HL-60 (cell line): ENCODE results near the gene ECEL1.

Experiments
- DNase-seq, 2 experiments: peaks; one replicate each; pipeline ENCODE4 v3.0.0-alpha.2; 2010 to 2020; ENCODE audit warnings: low read depth in 1 of 2, low spot score in 1 of 2
- H3K27ac ChIP-seq: fragments of 250-450 bp; sonication (Bioruptor Pico); replicated peaks from 2 replicates; pipeline ENCODE4 v1.5.1; 2020; ENCODE audit warnings: mild to moderate bottlenecking, moderate library complexity
- H3K27me3 ChIP-seq: fragments of 250-450 bp; sonication (Bioruptor Pico); 2 replicates; pipeline ENCODE4 v1.5.1; 2021; ENCODE audit warnings: mild to moderate bottlenecking, moderate library complexity; ENCODE audit not compliant: insufficient read depth, poor library complexity, severe bottlenecking
- H3K4me3 ChIP-seq: replicated peaks from 2 replicates; pipeline ENCODE4 v1.5.1; 2011; ENCODE audit warnings: mild to moderate bottlenecking, control low read depth, low read length; ENCODE audit not compliant: insufficient read depth
- GABPA ChIP-seq: IDR thresholded peaks from 2 replicates; pipeline ENCODE4 v1.6.1; 2012; ENCODE audit warnings: low read depth
- POLR2AphosphoS5 ChIP-seq: IDR thresholded peaks from 2 replicates; pipeline ENCODE4 v1.6.1; 2012; ENCODE audit warnings: low read depth
- SPI1 ChIP-seq: IDR thresholded peaks from 2 replicates; pipeline ENCODE4 v1.6.1; 2012; ENCODE audit warnings: low read depth, mild to moderate bottlenecking, borderline replicate concordance
- TF ChIP-seq, protein P1 (sequence below): IDR thresholded peaks from one replicate; pipeline ENCODE4 v1.5.1; 2011; ENCODE audit warnings: low read length, control low read depth, inconsistent platforms; ENCODE audit not compliant: insufficient read depth
- TF ChIP-seq, protein P2 (sequence below): IDR thresholded peaks from 2 replicates; pipeline ENCODE4 v1.6.1; 2012; ENCODE audit warnings: low read depth; ENCODE audit not compliant: insufficient replicate concordance

The ECEL1 gene

DNA sequence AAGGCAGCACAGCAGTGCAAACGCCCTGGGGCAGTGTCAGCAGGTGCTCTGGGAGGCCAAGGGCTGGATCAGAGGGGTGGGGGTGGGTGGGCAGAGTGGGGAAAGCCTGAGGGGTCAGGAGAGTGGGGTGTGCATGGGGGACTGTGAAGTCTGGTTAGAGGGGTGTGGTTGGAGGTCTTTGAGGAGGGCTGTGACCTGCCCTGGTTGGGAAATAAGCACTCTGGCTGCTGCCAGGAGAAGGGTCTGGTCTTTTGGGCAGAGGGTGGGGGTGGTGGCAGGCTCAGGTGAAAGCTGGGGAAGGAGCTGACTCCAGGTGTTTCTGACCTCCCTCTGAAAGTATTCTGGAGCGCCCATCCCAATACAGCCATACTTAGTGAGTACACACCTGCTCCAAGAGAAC is 27.5 kb downstream of the ECEL1 start:
- Histone ChIP-seq H3K4me3 (no peak overlapping the region), H3K27me3 (peaks cover 2% of the 10 kb centered on the region), H3K27ac (no peak overlapping the region)
- no peak for TF ChIP-seq GABPA
- TF ChIP-seq, protein P1, sequence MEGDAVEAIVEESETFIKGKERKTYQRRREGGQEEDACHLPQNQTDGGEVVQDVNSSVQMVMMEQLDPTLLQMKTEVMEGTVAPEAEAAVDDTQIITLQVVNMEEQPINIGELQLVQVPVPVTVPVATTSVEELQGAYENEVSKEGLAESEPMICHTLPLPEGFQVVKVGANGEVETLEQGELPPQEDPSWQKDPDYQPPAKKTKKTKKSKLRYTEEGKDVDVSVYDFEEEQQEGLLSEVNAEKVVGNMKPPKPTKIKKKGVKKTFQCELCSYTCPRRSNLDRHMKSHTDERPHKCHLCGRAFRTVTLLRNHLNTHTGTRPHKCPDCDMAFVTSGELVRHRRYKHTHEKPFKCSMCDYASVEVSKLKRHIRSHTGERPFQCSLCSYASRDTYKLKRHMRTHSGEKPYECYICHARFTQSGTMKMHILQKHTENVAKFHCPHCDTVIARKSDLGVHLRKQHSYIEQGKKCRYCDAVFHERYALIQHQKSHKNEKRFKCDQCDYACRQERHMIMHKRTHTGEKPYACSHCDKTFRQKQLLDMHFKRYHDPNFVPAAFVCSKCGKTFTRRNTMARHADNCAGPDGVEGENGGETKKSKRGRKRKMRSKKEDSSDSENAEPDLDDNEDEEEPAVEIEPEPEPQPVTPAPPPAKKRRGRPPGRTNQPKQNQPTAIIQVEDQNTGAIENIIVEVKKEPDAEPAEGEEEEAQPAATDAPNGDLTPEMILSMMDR: no peak
- TF ChIP-seq SPI1: no peak
- TF ChIP-seq, protein P2, sequence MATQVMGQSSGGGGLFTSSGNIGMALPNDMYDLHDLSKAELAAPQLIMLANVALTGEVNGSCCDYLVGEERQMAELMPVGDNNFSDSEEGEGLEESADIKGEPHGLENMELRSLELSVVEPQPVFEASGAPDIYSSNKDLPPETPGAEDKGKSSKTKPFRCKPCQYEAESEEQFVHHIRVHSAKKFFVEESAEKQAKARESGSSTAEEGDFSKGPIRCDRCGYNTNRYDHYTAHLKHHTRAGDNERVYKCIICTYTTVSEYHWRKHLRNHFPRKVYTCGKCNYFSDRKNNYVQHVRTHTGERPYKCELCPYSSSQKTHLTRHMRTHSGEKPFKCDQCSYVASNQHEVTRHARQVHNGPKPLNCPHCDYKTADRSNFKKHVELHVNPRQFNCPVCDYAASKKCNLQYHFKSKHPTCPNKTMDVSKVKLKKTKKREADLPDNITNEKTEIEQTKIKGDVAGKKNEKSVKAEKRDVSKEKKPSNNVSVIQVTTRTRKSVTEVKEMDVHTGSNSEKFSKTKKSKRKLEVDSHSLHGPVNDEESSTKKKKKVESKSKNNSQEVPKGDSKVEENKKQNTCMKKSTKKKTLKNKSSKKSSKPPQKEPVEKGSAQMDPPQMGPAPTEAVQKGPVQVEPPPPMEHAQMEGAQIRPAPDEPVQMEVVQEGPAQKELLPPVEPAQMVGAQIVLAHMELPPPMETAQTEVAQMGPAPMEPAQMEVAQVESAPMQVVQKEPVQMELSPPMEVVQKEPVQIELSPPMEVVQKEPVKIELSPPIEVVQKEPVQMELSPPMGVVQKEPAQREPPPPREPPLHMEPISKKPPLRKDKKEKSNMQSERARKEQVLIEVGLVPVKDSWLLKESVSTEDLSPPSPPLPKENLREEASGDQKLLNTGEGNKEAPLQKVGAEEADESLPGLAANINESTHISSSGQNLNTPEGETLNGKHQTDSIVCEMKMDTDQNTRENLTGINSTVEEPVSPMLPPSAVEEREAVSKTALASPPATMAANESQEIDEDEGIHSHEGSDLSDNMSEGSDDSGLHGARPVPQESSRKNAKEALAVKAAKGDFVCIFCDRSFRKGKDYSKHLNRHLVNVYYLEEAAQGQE: no peak
- DNase-seq: no peak

DNA sequence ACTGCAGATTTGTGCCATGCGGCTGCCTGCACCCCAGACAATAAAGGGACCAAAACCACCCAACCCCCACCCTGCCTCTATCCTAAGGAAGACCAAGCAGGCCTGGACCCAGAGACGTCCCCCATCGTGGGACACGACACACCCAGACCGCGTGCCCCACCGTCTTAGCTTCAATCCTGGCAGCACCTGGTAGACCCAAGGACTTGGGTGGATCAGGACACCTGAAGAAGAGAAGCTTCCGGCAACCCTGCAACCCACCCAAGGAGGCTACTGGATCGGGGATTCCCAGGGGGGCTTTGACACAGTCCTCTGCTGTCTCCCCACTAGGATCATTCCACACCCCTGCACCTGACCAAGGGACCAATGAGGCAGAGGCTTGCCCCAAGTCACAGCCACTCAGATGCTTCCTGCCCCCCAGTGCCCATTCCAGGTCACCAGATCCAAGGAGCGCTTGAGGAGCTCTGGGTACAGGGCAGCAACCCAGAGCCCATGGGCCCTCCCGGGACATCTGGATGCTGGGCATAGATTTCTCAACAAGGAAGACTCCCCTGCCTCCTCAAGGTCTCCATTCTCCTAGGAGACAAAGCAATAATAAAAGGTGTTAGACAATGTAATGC is 28.1 kb downstream of the ECEL1 start:
- TF ChIP-seq, protein P2: no peak
- TF ChIP-seq, protein P1: no peak
- TF ChIP-seq POLR2AphosphoS5 (no peak), GABPA (no peak)
- Histone ChIP-seq H3K27ac (no peak overlapping the region), H3K4me3 (no peak overlapping the region), H3K27me3 (peaks cover 2% of the 10 kb centered on the region)
- no peak for DNase-seq

DNA sequence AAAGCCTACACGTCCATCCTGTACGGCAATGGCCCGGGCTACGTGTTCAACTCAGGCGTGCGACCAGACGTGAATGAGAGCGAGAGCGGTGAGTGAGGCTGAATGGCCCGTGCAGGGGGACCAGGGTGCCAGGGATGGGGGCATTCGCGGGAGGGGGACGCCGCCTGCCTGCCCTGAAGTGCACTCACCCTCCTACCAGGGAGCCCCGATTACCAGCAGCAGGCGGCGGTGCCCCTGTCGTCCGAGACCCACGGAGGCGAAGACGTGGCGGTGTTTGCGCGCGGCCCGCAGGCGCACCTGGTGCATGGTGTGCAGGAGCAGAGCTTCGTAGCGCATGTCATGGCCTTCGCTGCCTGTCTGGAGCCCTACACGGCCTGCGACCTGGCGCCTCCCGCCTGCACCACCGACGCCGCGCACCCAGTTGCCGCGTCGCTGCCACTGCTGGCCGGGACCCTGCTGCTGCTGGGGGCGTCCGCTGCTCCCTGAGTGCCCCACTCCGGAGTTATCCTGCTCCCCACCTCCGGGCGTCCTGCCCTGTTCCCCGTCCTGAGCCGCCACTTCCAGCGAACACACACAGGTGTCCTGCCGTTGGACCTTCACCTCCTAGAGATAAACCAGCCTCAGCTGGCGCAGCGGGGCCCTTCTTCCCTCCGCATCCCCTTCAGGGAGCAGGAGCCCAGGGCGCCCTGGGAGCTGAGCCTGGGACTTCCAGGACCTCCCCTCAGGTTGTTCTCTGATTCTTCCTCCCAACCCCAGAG is 28.8 kb downstream of the ECEL1 start:
- Histone ChIP-seq H3K4me3 (no peak overlapping the region), H3K27ac (no peak overlapping the region), H3K27me3 (peaks cover 2% of the 10 kb centered on the region)
- TF ChIP-seq, protein P1: no peak
- TF ChIP-seq POLR2AphosphoS5 (no peak), SPI1 (no peak), GABPA (no peak)
- TF ChIP-seq, protein P2: no peak
- no peak for DNase-seq
